ENCODE results near the gene CLUH.

GRCh38 chr17:2709183-2709661 is 2.3 kb downstream of the CLUH start:
- TF ChIP-seq EZH2phosphoT487 (IDR thresholded peaks at IDR 0.05; ENCODE audit: borderline replicate concordance) (no peak), CTCF (conservative IDR thresholded peaks at IDR 0.05; ENCODE audit: low read length) (no peak)
